HUES48 (cell line): Measurements from ENCODE around the gene DHRSX.
A peak's percentile ranks its signal among the peaks of the same experiment; 100 is the strongest.

ENCODE experiments used
- H3K27ac ChIP-seq: one replicate; pipeline ENCODE4 v1.7.0; 2013; ENCODE audit warnings: low read depth, low read length, inconsistent platforms
- H3K27me3 ChIP-seq: 2 replicates; pipeline ENCODE4 v1.6.1; 2013; ENCODE audit warnings: mild to moderate bottlenecking, low read length; ENCODE audit not compliant: control insufficient read depth, insufficient read depth
- H3K36me3 ChIP-seq: 2 replicates; pipeline ENCODE4 v1.6.1; 2013; ENCODE audit warnings: low read length; ENCODE audit not compliant: control insufficient read depth, insufficient read depth
- H3K4me1 ChIP-seq: 2 replicates; pipeline ENCODE4 v1.6.1; 2013; ENCODE audit warnings: mild to moderate bottlenecking, low read length; ENCODE audit not compliant: control insufficient read depth, insufficient read depth
- H3K4me3 ChIP-seq: 2 replicates; pipeline ENCODE4 v1.5.1; 2013; ENCODE audit warnings: mild to moderate bottlenecking, low read depth, low read length
- H3K9ac ChIP-seq: 2 replicates; pipeline ENCODE4 v1.6.1; 2013; ENCODE audit warnings: mild to moderate bottlenecking, low read depth, low read length, moderate library complexity
- H3K9me3 ChIP-seq: 2 replicates; pipeline ENCODE4 v1.6.1; 2013; ENCODE audit warnings: low read length; ENCODE audit not compliant: control insufficient read depth, insufficient read depth

The DHRSX gene

DNA sequence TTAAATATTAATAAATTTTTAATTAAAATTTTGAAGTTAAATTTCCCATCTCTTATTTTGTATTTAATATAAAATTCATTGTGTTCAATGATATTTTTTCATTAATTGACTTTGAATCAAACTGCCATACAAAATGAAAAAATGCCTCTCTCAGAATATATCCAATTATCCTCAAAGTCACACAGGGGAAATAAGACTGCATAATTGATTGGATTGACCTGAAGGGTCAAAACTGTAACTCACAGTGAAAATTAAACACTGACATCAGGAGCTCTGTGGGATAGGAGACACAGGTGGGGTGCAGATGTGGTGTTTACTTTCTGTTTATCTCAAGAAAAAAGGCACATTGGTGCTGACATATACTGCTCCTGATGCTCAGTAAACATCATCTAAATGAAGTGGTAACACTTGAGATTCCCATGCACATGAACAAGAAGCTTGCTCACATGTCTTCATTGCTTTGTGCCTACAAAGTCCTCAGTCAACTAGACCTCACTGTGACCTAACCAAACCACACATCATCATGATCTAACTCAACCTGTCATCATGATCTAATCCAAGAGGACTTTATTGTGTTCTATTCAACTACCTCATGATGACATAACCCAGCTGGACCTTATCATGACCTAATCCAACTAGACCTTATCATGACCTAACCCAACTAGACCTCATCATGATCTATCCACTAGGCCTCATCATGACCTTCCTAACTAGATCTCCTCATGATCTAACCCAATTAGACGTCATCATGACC is 83.7 kb downstream of the DHRSX start:
- H3K27me3 ChIP-seq = no peaks in the 10 kb centered on the region
- H3K9ac ChIP-seq = no peak overlapping the region
- H3K4me3 ChIP-seq = no peak overlapping the region
- H3K36me3 ChIP-seq = no peaks in the 10 kb centered on the region; the same call in 1 of the 2 replicates
- no peaks in the 10 kb centered on the region for H3K4me1 ChIP-seq
- no peak overlapping the region for H3K27ac ChIP-seq
- peaks cover 2% of the 10 kb centered on the region; the same call in 1 of the 2 replicates for H3K9me3 ChIP-seq

DNA sequence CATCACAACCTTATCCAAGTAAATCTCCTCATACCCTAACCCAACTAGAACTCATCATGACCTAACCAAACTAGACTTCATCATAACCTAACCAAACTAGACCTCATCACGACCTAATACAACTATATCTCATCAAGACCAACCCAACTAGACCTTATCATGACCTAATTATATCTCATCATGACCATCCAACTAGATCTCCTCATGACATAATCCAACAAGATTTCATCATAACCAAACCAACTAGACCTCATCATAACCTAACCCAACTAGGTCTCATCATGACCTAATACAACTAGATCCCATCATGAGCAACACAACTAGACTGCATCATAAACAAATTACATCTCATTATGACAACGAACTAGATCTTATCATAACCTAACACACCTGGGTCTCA is 86.4 kb downstream of the DHRSX start:
- Histone ChIP-seq H3K4me1 (no peaks in the 10 kb centered on the region), H3K9me3 (peaks cover 2% of the 10 kb centered on the region; the same call in 1 of the 2 replicates), H3K27me3 (no peaks in the 10 kb centered on the region), H3K4me3 (no peak overlapping the region), H3K27ac (no peak overlapping the region), H3K36me3 (no peaks in the 10 kb centered on the region), H3K9ac (no peak overlapping the region)

DNA sequence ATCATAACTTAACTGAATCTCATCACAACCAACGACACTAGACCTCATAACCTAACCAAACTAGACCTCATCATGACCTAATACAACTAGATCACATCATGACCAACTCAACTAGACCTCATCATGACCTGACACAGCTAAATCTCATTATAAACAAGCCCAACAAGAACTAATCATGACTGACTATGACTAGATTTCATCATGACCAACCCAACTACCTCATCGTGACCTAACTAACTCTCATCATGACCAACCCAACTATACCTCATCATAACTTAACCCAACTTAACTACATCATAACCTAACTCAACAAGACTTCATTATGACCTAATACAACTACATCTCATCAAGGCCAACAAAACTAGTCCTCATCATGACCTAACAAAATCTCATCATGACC is 86.8 kb downstream of the DHRSX start:
- no peak overlapping the region for H3K9ac ChIP-seq
- H3K4me3 ChIP-seq = no peak overlapping the region
- H3K27me3 ChIP-seq = no peaks in the 10 kb centered on the region
- no peak overlapping the region for H3K27ac ChIP-seq
- 0 out of 2 replicates have a peak, but pooled peaks cover 2% of the 10 kb centered on the region for H3K36me3 ChIP-seq
- H3K4me1 ChIP-seq = no peaks in the 10 kb centered on the region
- H3K9me3 ChIP-seq = peaks cover 2% of the 10 kb centered on the region; the same call in 1 of the 2 replicates

DNA sequence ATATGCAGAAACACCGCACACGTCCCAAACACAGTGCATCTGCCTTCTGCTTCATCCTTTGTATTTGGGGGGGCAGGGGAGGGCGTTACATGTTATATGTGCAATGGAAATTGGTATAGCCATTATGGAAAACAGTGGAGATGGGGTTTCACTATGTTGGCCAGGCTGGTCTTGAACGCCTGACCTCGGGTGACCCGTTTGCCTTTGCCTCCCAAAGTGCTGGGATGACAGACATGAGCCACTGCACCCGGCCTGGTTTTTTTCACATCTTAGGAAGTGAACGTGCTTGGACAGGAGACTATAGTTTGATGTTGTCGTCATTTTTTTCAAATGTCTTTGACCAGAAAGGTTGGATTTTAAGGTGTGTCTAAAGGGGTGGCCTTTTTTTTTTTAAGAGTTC is 88.6 kb downstream of the DHRSX start:
- H3K4me3 ChIP-seq = no peak overlapping the region
- peaks cover 8% of the 10 kb centered on the region for H3K9me3 ChIP-seq
- H3K27ac ChIP-seq = no peak overlapping the region
- H3K27me3 ChIP-seq = no peaks in the 10 kb centered on the region
- peaks cover 17% of the 10 kb centered on the region for H3K36me3 ChIP-seq
- no peaks in the 10 kb centered on the region for H3K4me1 ChIP-seq
- H3K9ac ChIP-seq = no peak overlapping the region

DNA sequence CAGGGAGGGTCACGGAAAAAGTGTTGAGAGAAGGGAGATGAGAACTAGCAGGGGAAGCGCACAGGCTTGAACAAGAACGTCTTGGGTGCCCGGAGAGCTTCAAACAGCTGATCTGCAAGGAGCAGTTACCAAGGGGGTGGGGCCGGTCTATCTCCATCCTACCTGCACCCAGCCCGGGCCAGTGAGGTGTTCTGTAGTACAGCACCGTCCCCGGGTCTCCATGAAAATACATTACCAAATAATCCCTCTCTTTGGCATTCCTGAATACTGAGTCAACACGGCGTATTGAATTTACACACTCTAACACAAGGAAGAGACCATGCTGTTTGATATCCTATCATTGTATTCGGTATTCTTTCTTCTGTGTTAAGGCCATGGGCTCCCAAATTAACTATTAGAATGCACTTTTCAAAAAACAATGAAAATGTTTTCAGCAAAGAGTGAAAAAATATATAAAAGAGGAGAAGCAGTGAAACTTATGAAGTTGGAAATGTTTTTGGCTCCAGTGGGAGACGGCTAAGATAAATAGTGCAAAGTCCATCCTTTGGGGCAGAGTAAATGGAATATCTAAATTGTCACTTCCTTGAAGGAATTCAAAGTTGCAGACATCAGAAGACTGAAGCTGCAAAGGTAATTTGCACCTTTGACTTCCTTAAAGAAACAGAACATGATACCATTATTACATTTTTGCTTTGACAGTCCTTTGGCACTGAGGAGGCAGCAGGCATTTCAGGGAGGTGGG is 90.3 kb downstream of the DHRSX start:
- peaks cover 10% of the 10 kb centered on the region for H3K9me3 ChIP-seq
- H3K4me1 ChIP-seq = no peaks in the 10 kb centered on the region
- H3K4me3 ChIP-seq = no peak overlapping the region
- no peaks in the 10 kb centered on the region for H3K27me3 ChIP-seq
- peaks cover 22% of the 10 kb centered on the region for H3K36me3 ChIP-seq
- H3K27ac ChIP-seq = peak overlapping the region; percentile 29
- H3K9ac ChIP-seq = no peak overlapping the region

DNA sequence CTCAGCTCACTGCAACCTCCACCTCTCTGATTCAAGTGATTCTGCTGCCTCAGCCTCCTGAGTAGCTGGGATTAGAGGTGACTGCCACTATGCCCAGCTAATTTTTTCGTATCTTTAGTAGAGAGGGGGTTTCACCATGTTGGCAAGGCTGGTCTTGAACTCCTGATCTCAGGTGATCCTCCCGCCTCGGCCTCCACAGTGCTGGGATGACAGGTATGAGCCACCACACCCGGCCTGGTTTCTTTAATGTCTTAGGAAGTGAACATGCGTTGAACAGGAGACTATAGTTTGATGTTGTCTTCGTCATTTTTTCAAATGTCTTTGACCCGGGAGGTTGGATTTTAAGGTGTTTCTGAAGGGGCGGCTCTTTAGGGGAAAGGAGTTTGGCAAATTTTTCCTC is 91.0 kb downstream of the DHRSX start:
- Histone ChIP-seq H3K4me3 (no peak overlapping the region), H3K9ac (no peak overlapping the region), H3K36me3 (peaks cover 22% of the 10 kb centered on the region), H3K9me3 (peaks cover 10% of the 10 kb centered on the region), H3K27ac (peak overlapping the region; percentile 29), H3K4me1 (no peaks in the 10 kb centered on the region), H3K27me3 (no peaks in the 10 kb centered on the region)

DNA sequence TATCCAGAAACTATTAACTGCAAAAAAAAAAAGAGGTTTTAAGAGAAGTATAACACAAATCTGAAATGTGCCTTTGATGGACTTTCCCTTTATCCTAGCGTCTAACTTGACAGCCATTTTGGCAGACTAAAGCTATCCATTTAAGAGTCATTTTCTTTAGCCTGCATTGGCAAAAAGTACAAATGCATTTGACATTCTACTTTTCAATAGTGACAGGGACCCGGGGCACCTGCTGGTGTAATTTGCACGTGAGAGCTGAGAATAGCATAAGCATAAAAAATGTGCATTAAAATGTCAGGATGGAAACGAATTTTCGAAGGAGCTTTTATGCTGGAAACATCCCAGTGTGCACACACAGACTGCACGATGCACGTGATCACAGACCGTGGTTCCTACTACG is 91.9 kb downstream of the DHRSX start:
- Histone ChIP-seq H3K4me1 (no peaks in the 10 kb centered on the region), H3K4me3 (no peak overlapping the region), H3K9ac (no peak overlapping the region), H3K9me3 (peaks cover 10% of the 10 kb centered on the region), H3K36me3 (peaks cover 22% of the 10 kb centered on the region), H3K27ac (no peak overlapping the region), H3K27me3 (no peaks in the 10 kb centered on the region)

DNA sequence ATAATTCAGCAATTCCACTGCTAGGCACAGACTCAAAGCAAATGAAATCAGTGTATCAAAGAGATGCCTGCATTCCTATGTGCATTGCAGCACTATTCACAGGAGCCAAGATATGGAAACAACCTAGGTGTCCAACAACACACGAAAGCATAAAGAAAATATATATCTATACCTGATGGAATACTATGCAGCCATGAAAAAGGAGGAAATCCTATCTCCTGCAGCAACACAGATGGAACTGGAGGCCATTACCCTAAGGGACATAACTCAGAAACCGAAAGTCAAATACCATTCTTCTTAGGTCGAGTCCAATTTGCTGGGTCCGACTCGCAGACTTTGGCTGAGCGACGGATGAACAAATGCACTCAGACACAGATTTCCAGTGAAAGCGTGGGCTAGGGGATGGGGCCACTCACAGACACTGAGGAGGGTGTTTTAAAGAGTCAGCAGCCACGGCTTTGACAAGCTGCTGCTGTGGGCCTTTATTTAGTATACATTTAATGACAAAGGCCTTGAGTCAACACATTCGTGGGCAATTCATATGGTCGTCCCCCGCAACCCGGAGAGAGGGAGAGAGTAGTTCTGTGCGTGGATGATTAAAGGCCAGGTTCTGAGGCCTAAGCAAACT is 93.8 kb downstream of the DHRSX start:
- no peak overlapping the region for H3K4me3 ChIP-seq
- peaks cover 10% of the 10 kb centered on the region for H3K9me3 ChIP-seq
- H3K27ac ChIP-seq = no peak overlapping the region
- no peak overlapping the region for H3K9ac ChIP-seq
- H3K27me3 ChIP-seq = no peaks in the 10 kb centered on the region
- H3K4me1 ChIP-seq = peaks cover 4% of the 10 kb centered on the region; the same call in 1 of the 2 replicates
- peaks cover 22% of the 10 kb centered on the region for H3K36me3 ChIP-seq

DNA sequence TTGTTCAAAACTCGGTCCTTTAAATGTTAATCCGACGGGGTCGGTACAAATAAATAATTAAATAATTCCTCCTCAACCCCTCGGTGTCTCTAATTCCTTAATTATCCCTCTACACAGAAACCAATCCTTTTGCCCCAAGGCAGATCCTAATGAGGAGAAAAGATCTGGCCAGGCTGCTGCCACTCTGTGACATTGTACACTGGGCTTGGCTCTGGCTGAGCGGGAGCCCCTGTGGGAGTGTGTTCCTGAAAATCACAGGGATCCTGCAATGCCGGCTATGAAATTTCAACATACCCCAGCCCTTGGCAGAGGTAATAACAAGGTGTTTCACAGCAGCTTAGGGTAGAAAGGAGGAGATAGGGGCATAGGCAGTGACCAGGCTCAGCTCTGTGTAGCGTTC is 96.0 kb downstream of the DHRSX start:
- no peaks in the 10 kb centered on the region for H3K27me3 ChIP-seq
- no peak overlapping the region for H3K9ac ChIP-seq
- peaks cover 25% of the 10 kb centered on the region for H3K36me3 ChIP-seq
- peaks cover 10% of the 10 kb centered on the region for H3K9me3 ChIP-seq
- peaks cover 6% of the 10 kb centered on the region; the same call in 1 of the 2 replicates for H3K4me1 ChIP-seq
- no peak overlapping the region for H3K27ac ChIP-seq
- no peak overlapping the region for H3K4me3 ChIP-seq

DNA sequence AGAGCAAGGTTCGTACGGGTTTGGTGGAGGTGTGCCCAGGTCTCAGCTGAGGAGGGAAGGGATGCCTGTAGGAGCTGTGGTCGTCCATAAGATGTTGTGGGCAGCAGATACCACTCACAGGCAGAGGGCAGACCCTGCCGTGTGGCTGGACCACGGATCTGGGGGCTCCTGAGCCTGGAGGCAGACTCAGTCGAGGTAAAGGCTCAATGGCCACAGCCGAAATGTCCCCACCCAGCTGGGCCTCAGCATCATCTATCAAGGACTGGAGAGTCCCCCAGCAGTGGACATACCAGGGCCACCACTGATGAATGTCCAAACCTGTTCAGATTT is 98.5 kb downstream of the DHRSX start:
- H3K9ac ChIP-seq = no peak overlapping the region
- H3K27me3 ChIP-seq = no peaks in the 10 kb centered on the region
- peaks cover 6% of the 10 kb centered on the region; the same call in 1 of the 2 replicates for H3K4me1 ChIP-seq
- no peak overlapping the region for H3K4me3 ChIP-seq
- H3K36me3 ChIP-seq = peaks cover 9% of the 10 kb centered on the region
- H3K27ac ChIP-seq = peak overlapping the region; percentile 7
- peaks cover 7% of the 10 kb centered on the region for H3K9me3 ChIP-seq
